ENCODE measurements around the gene HOXD11. TPM values are rescaled to one million over a fixed set of nuclear protein-coding genes. Genes with fewer than 3 reads are reported as not detected.

HOXD11 gene
- total and polyA plus RNA-seq, 2 of the 4 experiments (the other 2 are of a cell fraction): not detected

DNA sequence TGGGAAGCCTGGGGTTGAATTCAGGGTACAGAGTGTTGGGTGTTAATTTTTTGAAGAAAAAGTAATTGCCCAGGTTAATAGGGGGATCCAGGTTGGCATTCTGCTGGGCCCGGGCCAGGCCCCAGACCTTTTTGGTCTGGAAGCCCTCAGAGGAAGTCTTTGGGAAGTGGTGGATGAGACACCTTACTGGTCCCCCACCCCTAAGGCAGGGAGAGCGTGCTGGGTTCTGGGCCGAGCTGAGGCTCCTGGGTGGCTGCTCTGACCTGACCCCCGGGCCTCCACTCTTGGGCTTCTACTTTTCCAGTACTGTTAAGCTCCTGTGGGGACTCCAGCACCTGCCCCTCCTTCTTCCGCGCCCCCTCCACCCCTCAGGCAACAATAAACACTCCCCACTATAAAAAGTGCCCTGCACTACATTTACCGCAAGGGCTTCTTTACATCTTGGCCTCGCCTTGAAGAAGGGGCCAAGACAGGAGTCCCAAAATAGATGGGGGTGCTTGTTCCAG is 49.3 kb downstream of the HOXD11 start:
- no peak overlapping the region for H3K18ac ChIP-seq (ENCODE audit: low read depth, low read length)
- H3K79me1 ChIP-seq (ENCODE audit: low read depth in 1 of 2, low read length in 2 of 2): no peaks in the 10 kb centered on the region
- H3K4me1 ChIP-seq (ENCODE audit: control insufficient read depth, insufficient read depth, low read length): no peaks in the 10 kb centered on the region
- CTCF ChIA-PET: no interaction called here
- H4K5ac ChIP-seq (ENCODE audit: low read depth, low read length): no peak overlapping the region
- TF ChIP-seq MAZ (IDR thresholded peaks at IDR 0.05; ENCODE audit: borderline replicate concordance, low read depth, low read length): no peak
- TF ChIP-seq, protein P1, sequence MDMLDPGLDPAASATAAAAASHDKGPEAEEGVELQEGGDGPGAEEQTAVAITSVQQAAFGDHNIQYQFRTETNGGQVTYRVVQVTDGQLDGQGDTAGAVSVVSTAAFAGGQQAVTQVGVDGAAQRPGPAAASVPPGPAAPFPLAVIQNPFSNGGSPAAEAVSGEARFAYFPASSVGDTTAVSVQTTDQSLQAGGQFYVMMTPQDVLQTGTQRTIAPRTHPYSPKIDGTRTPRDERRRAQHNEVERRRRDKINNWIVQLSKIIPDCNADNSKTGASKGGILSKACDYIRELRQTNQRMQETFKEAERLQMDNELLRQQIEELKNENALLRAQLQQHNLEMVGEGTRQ (IDR thresholded peaks at IDR 0.05; ENCODE audit: low read depth, low read length): no peak
- no peak for TF ChIP-seq BHLHE40 (IDR thresholded peaks at IDR 0.05; ENCODE audit: low read depth, low read length)
- no peak for TF ChIP-seq CHD1 (IDR thresholded peaks at IDR 0.05; ENCODE audit: low read depth, low read length)
- no peak for TF ChIP-seq MXI1 (IDR thresholded peaks at IDR 0.05; ENCODE audit: borderline replicate concordance, low read depth, low read length)
- TF ChIP-seq, protein P2, sequence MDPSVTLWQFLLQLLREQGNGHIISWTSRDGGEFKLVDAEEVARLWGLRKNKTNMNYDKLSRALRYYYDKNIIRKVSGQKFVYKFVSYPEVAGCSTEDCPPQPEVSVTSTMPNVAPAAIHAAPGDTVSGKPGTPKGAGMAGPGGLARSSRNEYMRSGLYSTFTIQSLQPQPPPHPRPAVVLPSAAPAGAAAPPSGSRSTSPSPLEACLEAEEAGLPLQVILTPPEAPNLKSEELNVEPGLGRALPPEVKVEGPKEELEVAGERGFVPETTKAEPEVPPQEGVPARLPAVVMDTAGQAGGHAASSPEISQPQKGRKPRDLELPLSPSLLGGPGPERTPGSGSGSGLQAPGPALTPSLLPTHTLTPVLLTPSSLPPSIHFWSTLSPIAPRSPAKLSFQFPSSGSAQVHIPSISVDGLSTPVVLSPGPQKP (IDR thresholded peaks at IDR 0.05; ENCODE audit: borderline replicate concordance, low read depth, low read length): no peak
- no peak for TF ChIP-seq POLR2A (IDR thresholded peaks at IDR 0.05; ENCODE audit: low read depth, low read length)
- TF ChIP-seq, protein P3, sequence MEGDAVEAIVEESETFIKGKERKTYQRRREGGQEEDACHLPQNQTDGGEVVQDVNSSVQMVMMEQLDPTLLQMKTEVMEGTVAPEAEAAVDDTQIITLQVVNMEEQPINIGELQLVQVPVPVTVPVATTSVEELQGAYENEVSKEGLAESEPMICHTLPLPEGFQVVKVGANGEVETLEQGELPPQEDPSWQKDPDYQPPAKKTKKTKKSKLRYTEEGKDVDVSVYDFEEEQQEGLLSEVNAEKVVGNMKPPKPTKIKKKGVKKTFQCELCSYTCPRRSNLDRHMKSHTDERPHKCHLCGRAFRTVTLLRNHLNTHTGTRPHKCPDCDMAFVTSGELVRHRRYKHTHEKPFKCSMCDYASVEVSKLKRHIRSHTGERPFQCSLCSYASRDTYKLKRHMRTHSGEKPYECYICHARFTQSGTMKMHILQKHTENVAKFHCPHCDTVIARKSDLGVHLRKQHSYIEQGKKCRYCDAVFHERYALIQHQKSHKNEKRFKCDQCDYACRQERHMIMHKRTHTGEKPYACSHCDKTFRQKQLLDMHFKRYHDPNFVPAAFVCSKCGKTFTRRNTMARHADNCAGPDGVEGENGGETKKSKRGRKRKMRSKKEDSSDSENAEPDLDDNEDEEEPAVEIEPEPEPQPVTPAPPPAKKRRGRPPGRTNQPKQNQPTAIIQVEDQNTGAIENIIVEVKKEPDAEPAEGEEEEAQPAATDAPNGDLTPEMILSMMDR (conservative IDR thresholded peaks at IDR 0.05; ENCODE audit: low read depth, low read length): no peak
- no peak for TF ChIP-seq SMC3 (IDR thresholded peaks at IDR 0.05; ENCODE audit: low read depth, low read length)
- TF ChIP-seq NFE2L2 (IDR thresholded peaks at IDR 0.05; ENCODE audit: low read depth, low read length): no peak
- TF ChIP-seq FOS (IDR thresholded peaks at IDR 0.05; ENCODE audit: low read depth, low read length): no peak
- TF ChIP-seq RFX5 (IDR thresholded peaks at IDR 0.05; ENCODE audit: low read depth, low read length): no peak
- TF ChIP-seq RCOR1 (IDR thresholded peaks at IDR 0.05; ENCODE audit: insufficient replicate concordance, low read length): no peak
- no peak for TF ChIP-seq RAD21 (IDR thresholded peaks at IDR 0.05; ENCODE audit: low read length)
- POLR2A ChIA-PET (ENCODE audit: unreplicated experiment): no interaction called here
- no peak overlapping the region for H4K91ac ChIP-seq (ENCODE audit: insufficient read depth, low read depth, low read length)
- no peaks in the 10 kb centered on the region for H3K9me1 ChIP-seq (ENCODE audit: insufficient read depth, low read length)
- peaks cover 16% of the 10 kb centered on the region for H3K9me3 ChIP-seq (ENCODE audit: control insufficient read depth, insufficient read depth, low read length)
- no peak overlapping the region for H3K23ac ChIP-seq (ENCODE audit: low read depth, low read length)
- H3K27me3 ChIP-seq (ENCODE audit: control insufficient read depth, insufficient read depth, low read length): peaks cover 91% of the 10 kb centered on the region
- no peak overlapping the region for H3K14ac ChIP-seq (replicated peaks; ENCODE audit: low read depth, low read length)
- no peak overlapping the region for H3K27ac ChIP-seq (ENCODE audit: insufficient read depth, low read length)
- H2AK5ac ChIP-seq (ENCODE audit: low read depth, low read length): no peak overlapping the region
- no peak overlapping the region for H2BK120ac ChIP-seq (ENCODE audit: low read depth, low read length)
- no peak overlapping the region for H2BK5ac ChIP-seq (ENCODE audit: low read depth, low read length, poor library complexity, severe bottlenecking)
- H3K4me2 ChIP-seq (ENCODE audit: low read depth, low read length): no peak overlapping the region
- no peaks in the 10 kb centered on the region for H4K20me1 ChIP-seq (ENCODE audit: insufficient read depth, low read length)
- no peak overlapping the region for H3K4ac ChIP-seq (ENCODE audit: low read depth, low read length)
- H4K8ac ChIP-seq (ENCODE audit: low read depth in 2 of 2, low read length in 2 of 2): no peak overlapping the region
- WGBS, 2 experiments (ENCODE audit: extremely low coverage in 2 of 2, insufficient read length in 1 of 2): 20% methylated on average over 1 of the region's 8 CpGs; no CpG with 5 or more reads in 1 of the 2 experiments
- in situ Hi-C loops (cut with MboI; ENCODE audit: low sequenced_read_pairs): no loop called here
- H3K36me3 ChIP-seq (ENCODE audit: control insufficient read depth, insufficient read depth, low read length): no peaks in the 10 kb centered on the region
- H3K56ac ChIP-seq (ENCODE audit: extremely low read depth, insufficient read depth, low read length): no peak overlapping the region
- H2AFZ ChIP-seq (replicated peaks; ENCODE audit: low read length, poor library complexity): no peak overlapping the region
- H2AK9ac ChIP-seq (replicated peaks; ENCODE audit: low read depth, low read length, poor library complexity): no peak overlapping the region
- no peak overlapping the region for H3K9ac ChIP-seq (ENCODE audit: low read depth, low read length)
- DNase-seq: no peak
- H3K4me3 ChIP-seq (ENCODE audit: insufficient read depth, low read depth, low read length): no peak overlapping the region
- intact Hi-C loops (cut with micrococcal nuclease): no loop called here
- no peak for ATAC-seq (ENCODE audit: low read depth)
- no peak overlapping the region for H2BK20ac ChIP-seq (ENCODE audit: low read depth, low read length)
- H2BK15ac ChIP-seq (ENCODE audit: low read depth, low read length): no peak overlapping the region
- dilution Hi-C loops (cut with HindIII; ENCODE audit: low sequenced_read_pairs, unreplicated experiment): no loop called here
- BruUV-seq (replicated peaks): no TSS peak
